Measurements from ENCODE around the gene POU2AF1. TPM values are rescaled to one million over a fixed set of nuclear protein-coding genes. Genes with fewer than 3 reads are reported as not detected.

Gene POU2AF1
- total and polyA plus RNA-seq, 2 of the 8 experiments (the other 6 are each of a cell fraction or from before 2014, with no cell fraction given), result not detected

- Histone ChIP-seq H2BK12ac (ENCODE audit: low read depth, low read length) (no peak overlapping the region), H4K91ac (replicated peaks; ENCODE audit: insufficient read length, low read length) (no peak overlapping the region), H4K8ac (ENCODE audit: extremely low read depth, insufficient read depth, low read length) (no peak overlapping the region), H2BK20ac (ENCODE audit: low read length) (no peak overlapping the region), H2BK5ac (ENCODE audit: low read depth, low read length) (no peak overlapping the region), H3K4ac (replicated peaks; ENCODE audit: insufficient read length, low read depth, low read length) (no peak overlapping the region), H3K27me3 (replicated peaks in 1 of 4; ENCODE audit: control insufficient read depth in 3 of 4, extremely low read depth in 1 of 4, insufficient read depth in 3 of 4, low read length in 3 of 4) (no peaks in the 10 kb centered on the region; a peak in 1 of 7 replicates), H3K4me2 (ENCODE audit: insufficient read depth in 1 of 2, low read depth in 2 of 2, low read length in 2 of 2) (no peak overlapping the region), H3K79me2 (ENCODE audit: control insufficient read depth in 1 of 2, insufficient read depth in 2 of 2, low read length in 2 of 2) (no peaks in the 10 kb centered on the region), H3K79me1 (ENCODE audit: low read depth, low read length) (no peaks in the 10 kb centered on the region), H3K4me3 (ENCODE audit: extremely low read depth in 1 of 4, insufficient read depth in 2 of 4, low read depth in 3 of 4, low read length in 4 of 4) (no peak overlapping the region), H3K9ac (replicated peaks in 1 of 4; ENCODE audit: extremely low read depth in 1 of 4, low read depth in 3 of 4, low read length in 3 of 4) (no peak overlapping the region), H2BK120ac (replicated peaks; ENCODE audit: low read depth, low read length) (no peak overlapping the region), H4K5ac (ENCODE audit: insufficient read length, low read depth, low read length) (no peak overlapping the region), H3K9me3 (ENCODE audit: insufficient read depth in 2 of 2, low read depth in 1 of 2, low read length in 1 of 2) (no peaks in the 10 kb centered on the region), H2AFZ (ENCODE audit: low read length) (no peak overlapping the region), H3K14ac (ENCODE audit: insufficient read length) (no peak overlapping the region), H3K23ac (ENCODE audit: insufficient read length) (no peak overlapping the region), H3K56ac (replicated peaks; ENCODE audit: insufficient read length, low read depth, low read length) (no peak overlapping the region), H3K23me2 (ENCODE audit: low read depth, low read length) (no peaks in the 10 kb centered on the region), H4K20me1 (replicated peaks in 1 of 2; ENCODE audit: control insufficient read depth in 1 of 2, insufficient read depth in 2 of 2, low read length in 2 of 2) (no peaks in the 10 kb centered on the region), H3K27ac (ENCODE audit: low read depth, low read length) (no peak overlapping the region), H2BK15ac (ENCODE audit: low read length) (no peak overlapping the region), H2AK5ac (ENCODE audit: low read depth, low read length) (no peak overlapping the region), H3K36me3 (ENCODE audit: control insufficient read depth in 2 of 4, insufficient read depth in 4 of 4, low read length in 3 of 4) (no peaks in the 10 kb centered on the region), H3K4me1 (replicated peaks in 1 of 4; ENCODE audit: control insufficient read depth in 3 of 4, insufficient read depth in 4 of 4, low read length in 3 of 4) (no peaks in the 10 kb centered on the region), H3K18ac (ENCODE audit: extremely low read depth, low read length) (no peak overlapping the region)
- DNase-seq (ENCODE audit: low read depth in 1 of 2, low spot score in 2 of 2) (no peak), FAIRE-seq (no peak)
- ChIA-PET POLR2A (ENCODE audit: partially characterized antibody) (no interaction called here), CTCF (ENCODE audit: partially characterized antibody) (interaction anchor here (1.1 kb wide), 1 partner anchor 26 kb away, joined by 3 read pairs; no protein-coding TSS in a partner anchor)
- 90% methylated on average over 3 of the region's 3 CpGs; no CpG with 5 or more reads in 1 of the 2 experiments for WGBS, 2 experiments (ENCODE audit: extremely low coverage in 1 of 2, insufficient coverage in 1 of 2, insufficient read length in 1 of 2, insufficient replicate concordance in 2 of 2, low coverage in 1 of 2, low lambda C conversion rate in 2 of 2, missing lambda C conversion rate in 1 of 2)
- TF ChIP-seq ASH2L (IDR thresholded peaks at IDR 0.05; ENCODE audit: low read length), result no peak
- no peak for TF ChIP-seq TAF1 (IDR thresholded peaks at IDR 0.05; ENCODE audit: low read depth, low read length)
Observed at GRCh38 chr11:111403051-111403726, 24.1 kb upstream of the POU2AF1 start.

Measured in H1 (cell line).